AG20443 (cell line): Measurements from ENCODE around the gene PCP4.
"Not testable (repeated sequence)": the region's sequence is repeated elsewhere in the genome, so short reads cannot be mapped to it uniquely, and the experiment has no call there.

ENCODE experiments used
- DNase-seq: peaks from one replicate; pipeline ENCODE4 v3.0.0; 2012; ENCODE audit warnings: low spot score, mixed read lengths

The PCP4 gene

DNA sequence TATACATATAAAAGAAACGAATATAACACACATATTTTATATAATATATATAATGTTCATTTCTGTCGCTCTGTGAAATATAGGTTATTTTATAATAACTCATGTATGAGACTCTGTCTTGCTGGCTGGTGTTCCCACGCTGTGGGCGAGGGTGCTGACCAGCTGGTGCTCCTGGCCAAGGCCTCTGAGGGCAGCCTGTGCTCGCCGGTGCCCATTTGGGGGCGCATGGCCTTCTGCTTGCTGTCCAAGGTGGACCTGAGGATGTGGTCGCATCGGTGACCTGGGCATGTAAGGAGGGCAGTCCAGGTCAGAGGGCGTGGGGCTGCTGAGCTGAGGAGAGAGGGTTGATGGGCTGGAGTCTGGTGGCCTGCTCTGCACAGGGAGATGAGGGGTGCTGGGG is 1.1 kb upstream of the PCP4 start:
- no peak for DNase-seq

DNA sequence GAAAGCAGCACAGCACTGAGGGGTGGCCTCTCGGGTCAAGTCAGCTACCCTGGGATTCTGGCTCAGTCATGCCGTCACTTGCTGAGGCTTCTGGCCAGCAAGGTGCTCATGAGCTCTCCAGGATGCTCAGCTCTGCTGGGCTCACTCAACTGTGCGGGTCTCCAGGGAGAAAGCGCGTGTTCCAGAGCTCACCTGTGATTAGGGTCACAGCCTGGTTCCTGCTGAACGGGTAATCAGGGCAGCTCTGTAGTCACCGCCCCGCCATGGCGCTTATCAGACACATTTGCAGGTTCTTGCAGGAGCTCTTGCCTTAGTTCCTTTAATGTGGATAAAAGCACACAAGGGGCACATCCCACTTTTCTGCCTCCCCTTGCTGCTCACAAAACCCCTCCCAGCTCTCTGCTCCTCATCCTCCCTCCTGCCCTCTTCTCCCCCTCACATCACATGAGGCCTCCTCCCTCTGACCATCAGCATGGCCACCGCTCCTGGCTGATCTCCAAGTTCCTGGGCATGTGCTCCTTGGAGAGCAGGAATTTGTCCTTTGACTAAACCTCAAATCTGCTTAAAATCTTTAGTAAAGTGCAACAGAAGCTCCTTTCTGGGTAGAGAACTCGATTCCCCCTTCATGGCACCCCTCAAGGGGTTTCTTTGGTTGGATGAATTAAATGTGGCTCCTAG is 2.0 kb downstream of the PCP4 start:
- no peak for DNase-seq

DNA sequence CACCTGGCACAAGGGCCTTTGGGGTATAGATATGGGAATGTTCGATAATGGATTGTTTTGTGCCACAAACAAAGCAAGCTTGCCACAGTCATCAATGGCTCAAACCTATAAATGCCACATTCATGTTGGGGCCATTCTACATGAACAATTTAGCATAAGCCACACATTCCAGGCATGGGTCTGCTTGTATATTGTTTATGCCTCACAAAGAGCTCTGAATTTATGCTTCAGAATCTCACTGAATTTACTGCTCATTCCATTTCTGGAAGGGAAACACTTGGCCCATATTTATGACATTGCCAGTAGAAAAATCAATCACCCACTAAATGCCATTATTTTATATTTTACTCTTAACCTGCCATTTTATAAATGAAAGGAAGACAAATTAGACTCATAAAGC is 6.4 kb downstream of the PCP4 start:
- DNase-seq = no peak

DNA sequence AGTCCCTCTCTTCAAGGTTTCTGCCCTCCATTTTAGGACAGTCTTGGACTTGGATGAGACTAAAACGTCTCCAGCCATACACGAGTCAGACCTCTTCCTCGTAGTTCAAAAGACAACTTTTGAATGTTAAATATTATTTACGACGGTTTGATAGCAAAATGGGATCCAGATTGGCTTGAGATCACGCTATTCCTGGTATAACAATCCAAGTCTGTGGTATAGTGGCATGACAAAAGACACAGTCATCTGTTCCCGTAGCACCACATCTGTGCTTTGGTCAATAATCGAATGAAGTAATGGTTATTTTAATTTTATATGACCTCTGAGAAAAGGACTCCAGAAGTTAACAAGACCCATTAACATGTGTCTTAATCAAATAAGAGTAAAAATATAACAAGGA is 7.0 kb downstream of the PCP4 start:
- no peak for DNase-seq

DNA sequence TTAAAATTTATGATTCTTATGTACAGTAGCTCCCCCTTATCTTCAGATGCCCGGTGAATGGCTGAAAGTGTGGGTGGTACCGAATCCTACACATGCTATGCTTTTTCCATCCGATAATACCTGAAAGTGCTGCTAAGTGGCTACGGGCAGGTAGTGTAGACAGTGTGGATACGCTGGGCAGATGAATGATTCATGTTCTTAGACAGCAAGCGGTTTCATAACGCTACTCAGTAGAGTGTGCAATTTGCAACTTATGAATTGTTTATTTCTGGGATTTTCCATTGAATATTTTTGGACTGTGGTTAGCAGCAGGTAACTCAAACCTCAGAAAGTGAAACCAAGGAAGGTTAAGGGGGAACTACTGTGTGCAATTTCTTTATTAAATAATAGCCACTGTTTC is 7.5 kb downstream of the PCP4 start:
- DNase-seq = no peak

DNA sequence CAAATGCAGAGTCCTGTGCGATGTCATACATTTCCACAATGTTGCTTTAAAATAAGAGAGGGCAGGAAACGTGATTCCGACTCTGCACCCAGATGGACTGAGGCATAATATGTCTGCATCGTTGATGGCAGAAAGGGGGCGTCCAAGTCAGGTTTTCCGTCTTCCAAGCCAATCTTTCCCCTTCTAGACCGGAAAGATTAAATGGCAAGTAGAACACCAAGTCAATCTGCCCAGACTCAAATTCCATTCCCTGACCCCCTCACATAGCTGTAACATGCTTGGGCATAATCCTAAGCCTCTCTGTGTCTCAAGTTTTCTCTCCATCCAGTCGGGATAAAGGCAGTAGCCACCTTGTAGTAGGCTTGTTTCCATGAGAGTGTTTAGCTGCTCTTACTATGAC is 14.4 kb downstream of the PCP4 start:
- no peak for DNase-seq

DNA sequence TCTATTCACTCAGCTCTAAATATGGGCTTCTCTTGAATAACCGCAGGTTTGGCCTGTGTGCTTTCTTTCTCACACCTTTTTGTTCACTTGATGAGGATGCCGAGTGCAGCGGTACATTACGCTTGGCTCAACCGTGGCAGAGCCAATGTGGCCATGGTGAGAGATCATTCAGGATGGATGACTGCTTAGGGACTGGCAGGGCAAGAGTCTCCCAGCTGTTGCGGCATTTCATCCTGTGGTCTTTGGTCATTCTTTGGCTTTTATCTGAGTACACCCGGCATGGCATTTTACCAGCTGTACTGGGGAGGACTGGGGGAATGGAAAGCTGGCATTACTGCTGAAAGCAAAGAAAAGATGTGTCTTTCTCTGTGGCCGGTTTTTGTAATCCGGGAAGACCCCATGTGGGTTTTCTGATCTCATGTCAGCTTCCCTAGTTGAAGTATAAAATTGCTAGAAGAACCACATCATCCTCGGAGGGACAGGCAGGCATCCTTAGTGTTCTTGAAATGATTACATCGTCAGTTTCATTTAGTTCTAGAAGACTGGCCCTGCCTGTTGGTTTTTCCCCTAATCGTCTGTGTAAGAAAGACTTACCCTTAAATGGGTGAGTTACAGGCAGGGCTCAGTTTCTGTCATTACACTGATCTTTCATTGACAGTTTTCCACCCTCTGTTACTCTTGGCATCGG is 15.1 kb downstream of the PCP4 start:
- DNase-seq = no peak

DNA sequence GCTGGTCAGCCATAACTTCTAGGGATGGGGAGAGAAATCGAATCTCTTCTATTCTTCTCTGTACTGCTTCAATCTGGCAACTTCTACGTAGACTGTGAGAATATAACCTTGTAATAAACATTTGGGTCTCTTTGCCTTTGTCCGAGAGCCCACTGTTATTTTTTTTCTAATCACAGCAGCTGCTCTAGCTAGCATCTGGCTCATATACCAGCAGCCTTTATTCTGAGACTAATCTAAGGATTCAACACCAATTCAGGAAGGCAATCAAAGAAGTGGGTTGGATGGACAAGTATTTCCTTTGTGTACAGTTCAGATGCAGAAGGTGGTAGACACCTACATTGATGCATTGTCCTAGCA is 15.6 kb downstream of the PCP4 start:
- DNase-seq = no peak

DNA sequence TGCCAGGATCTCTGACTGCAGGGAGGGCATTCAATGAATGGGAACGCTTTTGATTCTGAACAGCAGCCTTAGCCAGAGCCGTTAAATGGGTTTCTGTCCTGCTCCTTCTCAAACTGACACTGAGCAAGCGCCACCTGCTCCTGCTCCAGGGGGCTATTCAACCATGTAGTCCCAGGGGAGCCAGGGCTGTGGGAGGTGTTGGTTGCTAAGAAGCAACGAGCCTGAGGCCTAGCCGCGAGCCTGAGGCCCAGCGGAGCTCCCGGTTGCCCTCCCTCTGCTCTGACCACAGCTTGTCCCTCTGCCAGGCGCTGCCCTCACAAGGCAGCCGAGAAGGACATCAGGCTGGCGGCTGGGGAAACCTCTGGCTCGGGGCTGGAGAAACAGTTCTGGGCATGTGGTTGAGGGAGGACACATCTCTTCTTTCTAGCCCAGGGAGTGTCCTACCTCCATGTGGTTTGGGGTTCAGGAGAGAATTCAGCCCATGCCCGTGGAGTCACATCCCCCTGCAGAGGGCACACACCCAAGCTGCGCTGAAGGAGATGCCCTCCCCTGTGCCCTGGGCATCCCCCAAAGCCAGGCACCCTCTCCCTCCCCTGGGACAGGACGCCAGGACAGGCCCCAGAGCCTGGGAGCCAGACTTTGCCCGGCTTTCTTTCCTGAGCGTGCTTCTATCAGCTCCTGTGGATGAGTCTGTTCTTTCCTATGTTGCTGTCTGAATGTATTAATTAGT is 18.0 kb downstream of the PCP4 start:
- no peak for DNase-seq

DNA sequence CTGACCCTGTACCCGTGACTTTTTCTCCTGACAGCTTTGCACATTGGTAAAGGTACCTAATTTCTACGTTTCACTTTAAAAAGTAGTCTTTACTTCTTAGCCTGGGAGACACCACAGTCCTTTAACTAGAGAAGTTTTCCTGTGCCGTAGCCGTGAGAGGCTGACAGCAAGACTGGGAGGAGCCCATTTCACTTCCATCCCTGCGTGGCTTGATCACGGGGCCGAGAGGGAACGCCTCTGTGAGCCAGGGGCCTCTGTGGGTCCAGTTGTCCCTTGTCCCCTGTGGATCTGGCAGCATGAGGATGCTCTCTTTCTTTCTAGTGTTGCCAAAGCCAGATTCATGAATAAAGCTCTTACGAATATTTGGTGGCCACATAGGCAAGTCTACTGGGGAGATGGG is 21.6 kb downstream of the PCP4 start:
- no peak for DNase-seq

DNA sequence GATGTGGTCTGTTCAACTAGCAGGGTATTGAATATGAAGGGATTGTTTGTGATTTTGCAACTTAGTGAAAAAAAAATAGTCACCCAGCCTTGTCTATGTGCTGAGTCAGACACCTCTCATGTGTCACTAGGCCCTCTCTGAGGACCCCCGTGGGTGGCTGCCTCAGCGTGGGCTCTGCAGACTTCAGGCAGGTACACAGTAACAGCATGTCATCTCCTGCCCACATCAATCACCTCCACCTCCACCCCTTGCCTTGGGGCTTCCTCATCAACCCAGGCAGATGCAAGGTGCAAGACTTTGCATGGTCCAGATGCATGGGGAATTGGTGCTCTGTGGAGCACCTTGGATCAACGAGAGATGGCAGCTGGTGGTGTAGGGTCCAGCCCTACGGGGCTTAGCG is 23.9 kb downstream of the PCP4 start:
- no peak for DNase-seq

DNA sequence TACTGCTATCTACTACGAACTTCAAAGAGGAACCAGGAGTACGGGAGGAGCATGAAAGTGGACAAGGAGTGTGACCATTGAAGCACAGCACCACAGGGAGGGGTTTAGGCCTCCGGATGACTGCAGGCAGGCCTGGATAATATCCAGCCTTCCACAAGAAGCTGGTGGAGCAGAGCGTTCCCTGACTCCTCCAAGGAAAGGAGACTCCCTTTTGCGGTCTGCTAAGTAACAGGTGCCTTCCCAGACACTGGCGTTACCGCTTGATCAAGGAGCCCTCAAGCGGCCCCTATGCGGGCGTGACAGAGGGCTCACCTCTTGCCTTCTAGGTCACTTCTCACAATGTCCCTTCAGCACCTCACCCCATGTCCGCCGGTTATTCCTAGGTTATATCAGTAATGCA is 24.6 kb downstream of the PCP4 start:
- DNase-seq = not testable (repeated sequence)

DNA sequence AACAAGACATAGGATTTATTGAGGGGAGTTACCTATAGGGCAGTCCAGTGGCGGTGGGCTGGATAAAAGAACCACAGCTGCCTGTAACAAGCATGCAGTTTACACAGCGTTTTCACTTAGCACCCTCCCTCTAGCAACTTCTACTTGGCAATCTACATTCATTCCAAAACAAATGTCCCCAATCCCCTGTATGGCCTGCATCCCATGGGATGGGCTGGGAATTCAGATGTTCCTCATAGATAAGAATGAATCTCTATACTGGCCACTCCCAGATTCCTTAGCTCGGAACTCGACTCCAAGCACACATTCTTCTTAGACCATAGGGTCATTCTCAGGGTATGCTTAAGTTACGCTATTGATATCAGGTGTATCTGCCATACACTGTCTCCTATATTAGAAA is 33.3 kb downstream of the PCP4 start:
- no peak for DNase-seq

DNA sequence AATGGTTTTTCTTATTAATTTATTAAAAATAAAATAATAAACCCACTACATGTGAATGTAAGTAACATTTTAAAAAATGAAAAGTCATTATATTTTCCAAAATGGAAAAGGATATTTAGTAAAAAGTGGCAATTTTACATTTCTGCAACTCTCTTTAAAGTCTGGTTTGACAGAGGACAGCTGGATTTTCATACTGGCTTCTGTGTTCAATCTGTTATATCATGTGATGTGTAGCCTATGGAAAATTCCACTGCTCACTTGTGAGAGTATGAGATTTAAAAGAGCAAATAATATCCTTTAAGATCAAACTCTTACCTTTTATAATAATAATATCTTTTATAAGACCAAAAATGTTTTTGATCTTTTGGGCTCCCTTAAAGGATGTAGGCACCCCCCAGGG is 33.7 kb downstream of the PCP4 start:
- DNase-seq = no peak

DNA sequence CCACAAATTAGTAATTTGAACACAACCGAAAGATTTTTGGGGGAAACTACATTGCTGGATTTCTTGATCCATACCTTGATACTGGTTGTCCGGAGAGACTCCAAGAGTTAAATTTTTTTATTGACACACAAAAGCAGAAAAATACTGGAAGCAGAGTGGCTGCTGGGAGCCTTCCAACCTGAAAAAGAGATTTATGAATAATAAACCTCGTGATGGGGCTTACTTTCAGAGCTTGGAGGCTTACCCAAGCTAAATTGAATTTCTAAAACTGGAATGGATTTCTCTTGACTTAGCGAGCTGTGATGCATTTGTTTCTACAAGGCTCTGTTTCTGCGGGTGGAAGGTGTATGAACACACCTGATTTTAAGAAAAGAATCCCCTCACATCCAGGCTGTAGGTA is 35.7 kb downstream of the PCP4 start:
- no peak for DNase-seq

DNA sequence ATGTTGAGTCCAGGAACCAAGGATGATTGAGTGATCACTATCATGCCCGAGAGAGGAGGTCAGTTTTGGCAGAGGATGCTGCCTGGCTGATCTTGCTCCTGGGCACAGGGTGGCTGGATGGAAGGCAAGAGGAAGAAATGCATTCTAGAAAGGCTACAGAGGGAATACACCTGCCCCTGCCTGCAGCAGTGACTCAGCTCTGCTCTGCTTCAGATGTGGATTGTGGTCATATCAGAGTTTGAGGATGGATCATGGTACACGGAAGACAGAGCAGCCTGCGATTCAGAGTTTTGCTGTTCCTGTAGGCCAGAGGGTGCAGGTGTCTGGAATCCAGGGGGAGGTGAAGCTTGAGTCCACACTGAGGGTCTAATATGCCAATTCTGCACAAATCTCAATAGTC is 37.2 kb downstream of the PCP4 start:
- DNase-seq = no peak

DNA sequence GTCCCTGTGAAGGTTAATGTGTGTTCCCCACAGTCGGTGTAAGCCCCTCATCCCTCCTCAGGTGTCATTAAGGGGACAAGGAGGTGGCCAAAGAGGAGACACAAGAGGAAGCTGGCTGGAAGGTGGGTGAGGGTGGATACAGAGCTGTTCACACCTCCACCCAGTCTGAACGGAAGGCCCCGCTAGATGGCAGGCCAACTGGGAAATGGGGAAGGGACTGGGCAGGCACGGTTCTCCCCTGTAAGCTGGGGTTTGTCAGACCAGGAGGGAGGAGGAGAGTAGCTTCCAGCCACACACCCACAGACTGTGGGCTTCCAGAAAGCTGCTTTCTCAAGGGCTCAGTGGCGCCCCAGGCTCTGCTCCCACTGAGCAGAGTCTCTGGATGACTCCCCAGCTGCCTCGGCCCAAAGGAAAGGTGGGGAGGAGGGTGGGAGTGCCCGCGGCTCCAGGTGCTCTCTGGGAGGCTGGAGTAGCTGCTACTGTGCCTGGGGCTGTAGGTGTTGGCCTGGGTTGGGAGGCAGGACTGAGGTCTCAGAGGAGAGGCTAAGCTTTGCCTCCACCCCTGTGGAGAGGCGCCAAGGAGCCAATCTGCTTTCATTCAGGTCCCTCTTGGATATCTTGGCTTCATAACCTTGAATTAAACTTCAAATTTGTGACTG is 41.2 kb downstream of the PCP4 start:
- no peak for DNase-seq

DNA sequence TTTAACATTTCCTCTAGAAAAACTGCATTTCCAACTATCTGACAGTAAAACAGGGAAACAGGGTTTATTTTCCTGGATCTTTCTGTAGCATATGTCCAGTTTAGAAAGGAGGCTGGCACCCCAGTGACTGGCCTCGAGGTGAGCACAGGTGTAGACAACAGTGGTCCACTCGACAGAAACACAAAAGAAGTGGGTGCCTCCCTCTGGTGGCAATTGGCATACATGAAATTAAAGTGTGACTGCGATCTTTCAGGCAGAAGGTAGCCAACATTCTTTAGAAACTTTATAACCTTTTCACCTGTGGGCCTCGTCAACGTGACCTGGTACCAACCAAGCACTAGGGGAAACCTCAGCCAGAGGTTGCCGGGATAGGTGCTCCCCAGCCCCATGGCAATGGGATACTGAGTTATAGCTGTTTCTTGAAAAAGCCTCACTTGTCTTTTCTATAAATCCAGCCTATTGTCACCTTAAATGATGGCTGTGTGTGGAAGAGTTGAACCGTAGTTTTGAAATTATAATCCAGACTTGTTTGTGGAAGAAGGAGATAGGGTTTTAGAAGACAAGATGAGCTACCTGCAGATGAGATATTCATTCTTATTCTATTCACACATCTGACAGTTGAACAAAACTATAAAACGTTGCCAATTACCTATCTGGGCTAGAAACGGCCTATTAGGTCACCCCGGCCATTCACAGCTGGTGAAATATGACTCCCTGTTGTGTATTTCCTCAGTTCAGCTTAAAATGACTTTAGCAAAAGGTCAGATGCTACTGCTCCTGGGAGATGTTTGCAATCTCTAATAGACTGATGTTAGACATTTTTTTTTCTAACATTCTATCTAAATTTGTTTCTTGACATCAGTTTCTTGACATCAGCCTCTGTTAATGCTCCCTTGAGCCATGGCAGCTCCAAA is 44.3 kb downstream of the PCP4 start:
- no peak for DNase-seq

DNA sequence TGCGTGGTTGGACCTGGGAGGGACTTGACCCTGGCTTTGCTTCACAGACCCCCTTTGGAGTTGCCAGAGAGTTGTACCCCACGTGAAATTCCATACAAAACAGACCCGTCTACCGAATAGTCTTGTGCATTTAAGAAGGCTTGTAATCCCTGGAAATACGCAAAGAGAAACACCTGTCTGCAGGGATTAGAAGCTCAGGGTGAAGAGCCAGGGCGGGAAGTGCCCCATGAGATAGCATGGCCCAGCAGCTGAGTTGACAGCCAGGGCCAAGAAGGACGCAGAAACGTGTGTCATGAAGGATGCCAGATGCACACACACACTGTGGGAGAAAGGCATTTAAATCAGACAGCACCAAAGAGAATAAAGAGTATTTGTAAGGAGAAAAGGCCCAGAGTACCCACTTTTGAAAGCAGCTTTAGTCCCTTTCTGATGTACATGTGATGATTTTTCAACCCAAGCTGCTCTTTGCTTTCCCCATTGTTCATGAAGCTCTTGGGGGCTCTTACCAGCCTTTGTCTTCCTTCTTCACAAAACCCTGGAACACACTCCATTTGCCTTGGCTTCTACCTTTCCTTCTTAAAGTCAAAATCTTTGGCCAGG is 46.6 kb downstream of the PCP4 start:
- no peak for DNase-seq

DNA sequence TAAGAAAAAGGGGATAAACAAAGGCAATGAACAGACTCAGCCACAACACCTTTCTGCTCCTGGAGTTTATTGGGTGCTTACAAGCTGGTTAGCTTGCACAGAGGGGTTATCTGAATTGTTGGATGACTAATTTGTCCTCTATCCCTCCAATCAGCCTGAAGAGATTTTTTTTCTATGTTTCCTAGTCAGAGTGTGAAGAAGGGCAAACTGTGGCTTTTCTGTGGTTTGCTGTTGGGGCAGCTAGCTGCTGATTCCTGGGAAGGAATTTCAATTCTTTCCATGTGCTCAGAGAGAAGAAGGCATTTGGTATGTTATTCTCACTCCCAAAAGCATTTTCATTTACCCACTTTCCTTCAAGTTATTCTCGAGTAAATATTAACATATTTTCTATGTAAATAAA is 48.6 kb downstream of the PCP4 start:
- DNase-seq = no peak

DNA sequence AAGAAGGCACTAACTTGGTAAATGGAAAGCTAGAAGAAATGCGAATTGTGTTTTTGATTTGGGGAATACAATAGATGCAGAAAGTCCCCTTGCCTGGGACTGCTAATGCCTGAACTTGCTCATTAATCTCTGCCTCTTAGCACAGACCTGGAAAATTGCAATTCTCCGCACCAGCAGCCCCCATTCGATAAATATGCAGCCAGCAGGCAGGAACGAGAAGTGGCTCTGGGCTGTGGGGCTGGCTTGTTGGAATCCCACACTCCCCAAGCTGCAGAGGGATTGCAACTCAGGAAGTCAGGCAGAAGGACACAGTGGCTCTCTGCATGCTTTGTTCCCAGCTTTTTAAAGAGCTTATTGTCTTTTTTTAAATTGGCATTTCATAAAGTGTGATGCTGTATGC is 51.3 kb downstream of the PCP4 start:
- DNase-seq = no peak

DNA sequence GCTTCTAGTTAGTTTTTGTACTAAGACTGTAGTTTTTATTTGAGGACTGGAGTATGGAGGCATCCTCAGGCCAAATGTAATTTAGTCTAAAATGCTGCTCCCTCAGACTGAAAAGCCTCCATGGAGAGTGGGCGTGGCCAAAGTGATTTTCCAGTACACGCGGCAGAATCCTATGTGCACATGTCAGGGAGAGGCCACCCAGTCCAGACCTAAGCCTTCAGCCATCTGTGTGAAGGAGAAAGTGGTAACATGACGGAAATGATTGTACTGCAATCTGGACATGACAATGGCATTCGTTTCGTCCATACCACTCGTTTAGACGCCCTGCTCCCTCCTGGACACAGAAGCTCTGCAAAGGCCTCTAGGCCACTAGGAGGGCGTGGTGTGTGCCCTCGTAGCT is 56.2 kb downstream of the PCP4 start:
- DNase-seq = no peak
